Trophoblast cell (in vitro differentiated cells and primary cell): ENCODE data around the gene ALG11.
"Not testable (repeated sequence)": the region's sequence is repeated elsewhere in the genome, so short reads cannot be mapped to it uniquely, and the experiment has no call there.

ENCODE experiments used
- DNase-seq, 2 donors: peaks; one replicate each; pipeline ENCODE4 v3.0.0-alpha.2; 2016
- H2AFZ ChIP-seq: 2 replicates; pipeline ENCODE4 v1.6.1; 2013; ENCODE audit warnings: low read length, moderate library complexity, mild to moderate bottlenecking; ENCODE audit not compliant: insufficient read depth, poor library complexity
- H2AK5ac ChIP-seq: 2 replicates; pipeline ENCODE4 v1.6.1; 2013; ENCODE audit warnings: mild to moderate bottlenecking, low read length
- H2BK120ac ChIP-seq: 2 replicates; pipeline ENCODE4 v1.6.1; 2013; ENCODE audit warnings: low read length, mild to moderate bottlenecking, moderate library complexity; ENCODE audit not compliant: insufficient read depth, poor library complexity
- H2BK12ac ChIP-seq: 2 replicates; pipeline ENCODE4 v1.6.1; 2013; ENCODE audit warnings: mild to moderate bottlenecking, low read length, moderate library complexity
- H2BK5ac ChIP-seq: 2 replicates; pipeline ENCODE4 v1.6.1; 2013; ENCODE audit warnings: low read length, low read depth, moderate library complexity, mild to moderate bottlenecking; ENCODE audit not compliant: poor library complexity
- H3K14ac ChIP-seq: 2 replicates; pipeline ENCODE4 v1.6.1; 2013; ENCODE audit warnings: mild to moderate bottlenecking, low read length
- H3K18ac ChIP-seq: 2 replicates; pipeline ENCODE4 v1.6.1; 2013; ENCODE audit warnings: mild to moderate bottlenecking, low read length
- H3K23ac ChIP-seq: 2 replicates; pipeline ENCODE4 v1.6.1; 2013; ENCODE audit warnings: low read length
- H3K27ac ChIP-seq: 2 replicates; pipeline ENCODE4 v1.5.1; 2013; ENCODE audit warnings: low read depth, mild to moderate bottlenecking, inconsistent platforms, low read length, moderate library complexity
- H3K27me3 ChIP-seq: 2 replicates; pipeline ENCODE4 v1.6.1; 2013; ENCODE audit warnings: inconsistent platforms, mild to moderate bottlenecking, low read length, moderate library complexity; ENCODE audit not compliant: insufficient read depth
- H3K36me3 ChIP-seq, 2 experiments: 1 replicate in 1 of 2; 2 replicates in 1 of 2; pipeline ENCODE4 v1.6.1; 2013; ENCODE audit warnings: low read length in 2 of 2, mild to moderate bottlenecking in 2 of 2, moderate library complexity in 1 of 2; ENCODE audit not compliant: insufficient read depth in 2 of 2, control insufficient read depth in 1 of 2
- H3K4ac ChIP-seq: 2 replicates; pipeline ENCODE4 v1.6.1; 2013; ENCODE audit warnings: low read depth, mild to moderate bottlenecking, low read length, moderate library complexity
- H3K4me1 ChIP-seq, 2 experiments: 1 replicate in 1 of 2; 2 replicates in 1 of 2; pipeline ENCODE4 v1.6.1; 2013; ENCODE audit warnings: low read length in 2 of 2, mild to moderate bottlenecking in 2 of 2, moderate library complexity in 1 of 2; ENCODE audit not compliant: insufficient read depth in 2 of 2, control insufficient read depth in 1 of 2
- H3K4me2 ChIP-seq: 2 replicates; pipeline ENCODE4 v1.6.1; 2013; ENCODE audit warnings: inconsistent platforms, mild to moderate bottlenecking, low read length, moderate library complexity
- H3K4me3 ChIP-seq: 2 replicates; pipeline ENCODE4 v1.5.1; 2013; ENCODE audit warnings: mild to moderate bottlenecking, low read depth, low read length, inconsistent platforms
- H3K79me1 ChIP-seq: one replicate; pipeline ENCODE4 v1.6.1; 2013; ENCODE audit warnings: low read length
- H3K79me2 ChIP-seq: 2 replicates; pipeline ENCODE4 v1.6.1; 2013; ENCODE audit warnings: low read length, mild to moderate bottlenecking; ENCODE audit not compliant: control insufficient read depth, insufficient read depth, poor library complexity
- H3K9ac ChIP-seq: 2 replicates; pipeline ENCODE4 v1.6.1; 2013; ENCODE audit warnings: mild to moderate bottlenecking, low read length
- H3K9me3 ChIP-seq: 2 replicates; pipeline ENCODE4 v1.6.1; 2013; ENCODE audit warnings: low read depth, mild to moderate bottlenecking, control low read depth, inconsistent platforms, low read length; ENCODE audit not compliant: insufficient read depth
- H4K12ac ChIP-seq: 2 replicates; pipeline ENCODE4 v1.6.1; 2013; ENCODE audit warnings: low read depth, mild to moderate bottlenecking, low read length, moderate library complexity
- H4K8ac ChIP-seq: 2 replicates; pipeline ENCODE4 v1.6.1; 2013; ENCODE audit warnings: low read depth, mild to moderate bottlenecking, low read length, moderate library complexity
- H4K91ac ChIP-seq: one replicate; pipeline ENCODE4 v1.6.1; 2013; ENCODE audit warnings: low read depth, mild to moderate bottlenecking, low read length, moderate library complexity
- WGBS: extraction: QIAGEN DNeasy Blood & Tissue Kit; methylation state at CpG from one replicate; pipeline ENCODE4 v1.1.7; 2013; ENCODE audit warnings: missing lambda C conversion rate; ENCODE audit not compliant: insufficient read length, insufficient coverage; ENCODE audit errors: extremely low coverage; 5-methylcytosine and 5-hydroxymethylcytosine counted together

The ALG11 gene

DNA sequence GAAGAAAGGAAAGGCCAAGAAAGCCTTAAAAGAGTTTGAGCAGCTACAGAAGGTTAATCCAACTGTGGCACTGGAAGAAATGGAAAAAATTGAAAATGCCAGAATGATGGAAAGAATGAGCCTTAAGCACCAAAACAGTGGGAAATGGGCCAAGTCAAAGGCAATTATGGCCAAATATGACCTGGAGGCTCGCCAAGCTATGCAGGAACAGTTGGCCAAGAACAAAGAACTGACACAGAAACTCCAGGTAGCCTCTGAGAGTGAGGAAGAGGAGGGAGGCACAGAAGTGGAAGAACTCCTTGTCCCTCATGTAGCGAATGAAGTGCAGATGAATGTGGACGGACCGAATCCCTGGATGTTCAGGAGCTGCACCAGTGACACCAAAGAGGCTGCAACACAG, 17.4 kb downstream of the ALG11 start:
- no peak for DNase-seq
- no CpG with 5 or more reads among the region's 4 CpGs for WGBS
- no peak overlapping the region for H3K4me3 ChIP-seq

GRCh38 chr13:52030401-52030800, 18.2 kb downstream of the ALG11 start:
- not testable (repeated sequence) for H3K79me2 ChIP-seq, H2BK12ac ChIP-seq, DNase-seq, H3K4ac ChIP-seq, H4K8ac ChIP-seq, H2AFZ ChIP-seq, H2AK5ac ChIP-seq, H3K27ac ChIP-seq, H4K12ac ChIP-seq, H2BK5ac ChIP-seq, H3K79me1 ChIP-seq, H2BK120ac ChIP-seq, H3K27me3 ChIP-seq, H3K9me3 ChIP-seq, H3K4me1 ChIP-seq, H3K14ac ChIP-seq, H3K18ac ChIP-seq, H3K4me2 ChIP-seq, H4K91ac ChIP-seq, H3K9ac ChIP-seq, H3K4me3 ChIP-seq, H3K23ac ChIP-seq
- peaks cover 10 to 22% of the 10 kb centered on the region in 2 experiments for H3K36me3 ChIP-seq
- WGBS = no CpG with 5 or more reads among the region's 6 CpGs

More for the DNA sequence above, 17.4 kb downstream of the ALG11 start:
- Histone ChIP-seq H3K18ac (no peak overlapping the region), H3K79me1 (no peaks in the 10 kb centered on the region), H2BK12ac (no peak overlapping the region), H3K4ac (no peak overlapping the region), H3K23ac (no peak overlapping the region), H4K12ac (no peak overlapping the region), H3K9ac (no peak overlapping the region), H2AFZ (no peak overlapping the region), H3K14ac (no peak overlapping the region), H4K8ac (no peak overlapping the region), H2BK5ac (no peak overlapping the region), H2AK5ac (no peak overlapping the region), H3K4me1 (no peaks in the 10 kb centered on the region), H3K4me2 (no peak overlapping the region), H3K27ac (no peak overlapping the region), H3K27me3 (no peaks in the 10 kb centered on the region), H2BK120ac (no peak overlapping the region), H3K79me2 (no peaks in the 10 kb centered on the region), H3K9me3 (peaks cover 2% of the 10 kb centered on the region), H4K91ac (no peak overlapping the region), H3K36me3 (peaks cover 10 to 25% of the 10 kb centered on the region in 2 experiments)

DNA sequence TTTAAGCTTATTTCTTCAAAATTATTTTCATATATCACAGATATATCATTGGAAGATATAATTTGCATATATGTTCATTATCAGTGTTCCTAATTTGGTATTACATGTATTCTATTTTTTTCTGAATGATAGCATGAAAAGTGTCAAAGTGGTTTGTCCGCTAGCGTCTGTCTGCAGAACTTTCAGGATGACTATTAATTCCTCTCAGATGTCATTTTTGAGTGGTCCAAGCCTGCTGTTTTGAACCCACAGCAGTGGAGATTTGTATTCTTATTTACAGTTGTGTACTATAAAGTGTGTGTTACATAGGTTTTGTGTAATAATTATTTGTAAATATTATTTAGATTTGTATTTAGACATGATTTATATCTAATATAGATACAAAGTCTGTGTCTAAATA, 20.8 kb downstream of the ALG11 start:
- Histone ChIP-seq H2BK12ac (no peak overlapping the region), H4K91ac (no peak overlapping the region), H4K12ac (no peak overlapping the region), H3K27me3 (no peaks in the 10 kb centered on the region), H3K27ac (no peak overlapping the region), H3K4me1 (no peaks in the 10 kb centered on the region), H3K18ac (no peak overlapping the region), H3K23ac (no peak overlapping the region), H2BK120ac (no peak overlapping the region), H3K36me3 (peaks cover 6 to 14% of the 10 kb centered on the region in 2 experiments), H3K9ac (no peak overlapping the region), H3K4me3 (no peak overlapping the region), H2BK5ac (no peak overlapping the region), H4K8ac (no peak overlapping the region), H2AFZ (no peak overlapping the region), H3K4me2 (no peak overlapping the region), H3K79me1 (no peaks in the 10 kb centered on the region), H2AK5ac (no peak overlapping the region), H3K79me2 (no peaks in the 10 kb centered on the region), H3K14ac (no peak overlapping the region), H3K9me3 (peaks cover 2% of the 10 kb centered on the region), H3K4ac (no peak overlapping the region)
- WGBS = no CpG with 5 or more reads among the region's 2 CpGs
- DNase-seq = no peak

GRCh38 chr13:52034616-52035226, 22.5 kb downstream of the ALG11 start:
- Histone ChIP-seq H3K27ac (no peak overlapping the region), H3K79me2 (no peaks in the 10 kb centered on the region), H3K14ac (no peak overlapping the region), H3K79me1 (no peaks in the 10 kb centered on the region), H3K9ac (no peak overlapping the region), H3K4ac (no peak overlapping the region), H4K12ac (no peak overlapping the region), H3K4me1 (no peaks in the 10 kb centered on the region), H2BK120ac (no peak overlapping the region), H3K36me3 (peaks cover 2% of the 10 kb centered on the region in 2 experiments), H3K4me2 (no peak overlapping the region), H3K23ac (no peak overlapping the region), H4K91ac (no peak overlapping the region), H2AFZ (no peak overlapping the region), H3K9me3 (no peaks in the 10 kb centered on the region), H3K18ac (no peak overlapping the region), H3K27me3 (no peaks in the 10 kb centered on the region), H2BK5ac (no peak overlapping the region), H2BK12ac (no peak overlapping the region), H2AK5ac (no peak overlapping the region), H4K8ac (no peak overlapping the region), H3K4me3 (no peak overlapping the region)
- no peak for DNase-seq
- no CpG with 5 or more reads among the region's 5 CpGs for WGBS
